GM18505 (cell line): ENCODE results near the gene NAP1L1.
"Not testable (repeated sequence)": the region's sequence is repeated elsewhere in the genome, so short reads cannot be mapped to it uniquely, and the experiment has no call there.

Source experiments
- ATAC-seq: cut with Tn5 transposase; IDR thresholded peaks from one replicate; pipeline ENCODE4 v1.9.1; 2021; ENCODE audit not compliant: unreplicated experiment
- POLR2A ChIP-seq: IDR thresholded peaks from 4 replicates; pipeline ENCODE4 v1.6.1; 2011; ENCODE audit warnings: borderline replicate concordance; ENCODE audit not compliant: insufficient read depth, insufficient read length; ENCODE audit errors: extremely low read depth

NAP1L1 gene

GRCh38 chr12:75990189-75990912 is 94.1 kb downstream of the NAP1L1 start:
- TF ChIP-seq POLR2A, result no peak
- ATAC-seq, result no peak

- not testable (repeated sequence) for ATAC-seq
Measured at GRCh38 chr12:75987709-75988108, 96.8 kb downstream of the NAP1L1 start.
